HG02642 (cell line): ENCODE data around the gene IGFALS.

Source experiments
- ATAC-seq: cut with Tn5 transposase; IDR thresholded peaks from one replicate; pipeline ENCODE4 v1.9.1; 2021; ENCODE audit warnings: mild to moderate bottlenecking; ENCODE audit not compliant: unreplicated experiment, poor library complexity

Gene IGFALS

DNA sequence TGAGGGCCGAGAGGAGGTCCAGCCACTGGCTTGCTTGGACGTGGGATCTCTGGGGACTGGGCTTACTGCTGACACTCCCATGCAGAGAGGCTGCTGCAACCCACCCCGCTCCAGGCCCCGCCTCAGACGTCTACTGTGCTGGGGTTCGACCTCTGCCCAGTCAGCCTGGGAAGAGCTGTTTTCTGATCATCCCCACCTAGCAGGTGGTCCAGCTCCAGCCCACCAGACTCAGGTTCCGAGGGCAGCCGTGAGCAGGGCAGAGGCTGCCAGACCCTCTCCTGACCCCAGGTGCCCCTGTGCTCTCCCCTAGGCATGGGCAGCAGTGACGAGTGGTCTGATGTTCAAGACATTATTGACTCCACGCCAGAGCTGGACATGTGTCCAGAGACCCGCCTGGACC is 45.6 kb downstream of the IGFALS start:
- ATAC-seq, result no peak

DNA sequence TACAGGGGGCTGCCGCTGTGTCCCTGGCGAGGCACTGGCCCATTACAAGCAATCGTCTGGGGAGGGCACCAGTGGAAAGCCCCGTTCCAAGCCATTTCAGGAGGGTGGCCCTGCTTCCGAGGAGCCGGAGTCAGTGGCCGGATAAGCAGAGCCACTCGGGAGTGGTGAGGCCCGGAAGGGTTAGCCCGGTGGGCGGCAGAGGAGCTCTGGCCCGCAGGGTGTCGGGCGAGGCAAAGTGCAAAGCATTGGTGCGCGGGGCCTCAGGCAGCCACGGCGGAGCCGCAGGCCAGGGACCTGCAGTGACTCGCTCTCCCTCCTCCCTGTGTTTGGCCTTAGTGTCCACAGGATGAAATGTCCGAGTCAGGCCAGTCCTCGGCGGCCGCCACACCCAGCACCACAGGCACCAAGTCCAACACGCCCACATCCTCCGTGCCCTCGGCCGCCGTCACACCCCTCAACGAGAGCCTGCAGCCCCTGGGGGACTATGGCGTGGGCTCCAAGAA is 46.8 kb downstream of the IGFALS start:
- no peak for ATAC-seq

DNA sequence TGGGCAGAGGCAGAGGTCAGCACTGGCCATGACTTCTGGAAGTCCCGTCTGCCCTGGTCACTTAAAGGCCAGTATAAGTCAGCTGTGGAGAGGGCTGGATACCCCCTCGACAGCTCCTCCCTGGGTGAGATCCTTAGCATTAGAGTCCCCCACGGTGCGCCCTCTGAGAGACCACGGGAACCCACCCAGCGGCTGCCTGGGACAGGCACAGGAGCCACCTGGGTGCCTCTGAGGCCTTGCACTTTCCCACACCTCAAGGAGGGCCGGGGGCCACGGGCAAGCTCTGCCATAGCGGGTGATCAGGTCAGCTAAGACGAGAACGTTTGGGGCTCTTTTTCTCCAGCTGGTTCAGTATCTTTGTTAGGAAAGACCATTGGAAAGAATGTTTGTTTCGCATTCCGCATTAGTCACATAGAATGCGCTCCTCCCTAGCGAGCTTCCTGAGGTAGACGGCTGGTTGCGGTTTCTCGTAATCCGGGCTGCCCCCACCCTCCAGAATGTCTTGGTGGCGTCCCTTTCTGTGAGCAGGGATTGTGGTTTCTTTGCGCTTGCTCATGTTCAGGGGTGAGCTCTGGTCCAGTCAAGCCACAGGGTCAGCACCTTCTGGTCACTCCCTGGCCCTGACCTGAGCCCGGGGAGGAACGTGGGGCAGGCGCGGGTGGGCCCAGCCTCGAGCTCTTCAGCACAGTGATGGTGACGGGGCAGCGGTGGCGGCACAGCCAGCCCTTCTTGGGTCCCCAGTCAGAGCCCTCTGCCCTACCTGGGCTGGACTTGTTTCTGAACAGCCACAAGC is 47.4 kb downstream of the IGFALS start:
- ATAC-seq, result no peak

DNA sequence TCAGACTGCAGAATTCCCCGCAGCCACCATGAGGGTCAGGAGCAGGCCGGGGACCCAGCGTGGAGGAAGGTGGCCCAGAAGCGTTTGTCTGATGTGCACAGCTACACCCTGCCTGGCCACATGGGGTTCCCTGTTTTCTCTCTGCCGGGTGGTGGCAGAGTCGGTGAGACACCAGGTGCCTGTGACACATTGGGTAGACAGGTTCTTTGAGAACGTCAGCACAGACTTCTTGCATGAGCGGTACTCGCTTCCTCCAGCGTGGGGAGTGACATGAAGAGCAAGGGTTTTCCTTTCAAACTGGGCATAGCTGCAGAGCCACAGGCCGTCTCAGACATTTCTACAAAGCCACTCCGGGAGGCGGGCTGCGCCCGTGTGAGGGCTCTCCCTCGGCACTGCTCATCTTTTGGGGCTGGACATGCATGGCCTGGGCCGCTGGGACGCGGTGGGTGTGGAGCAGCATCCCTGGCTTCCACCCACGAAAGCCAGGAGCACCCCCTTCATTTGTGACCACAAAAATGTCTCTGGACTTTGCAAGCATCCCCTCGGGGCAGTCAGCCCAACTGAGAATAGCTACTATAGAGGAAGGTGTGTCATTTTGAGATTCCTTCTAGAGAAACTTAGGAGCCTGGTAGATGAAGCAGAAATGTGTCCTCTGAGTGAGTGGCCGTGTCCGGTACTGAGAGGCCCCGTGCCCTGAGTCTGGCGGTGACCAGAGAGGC is 48.2 kb downstream of the IGFALS start:
- ATAC-seq, result no peak

DNA sequence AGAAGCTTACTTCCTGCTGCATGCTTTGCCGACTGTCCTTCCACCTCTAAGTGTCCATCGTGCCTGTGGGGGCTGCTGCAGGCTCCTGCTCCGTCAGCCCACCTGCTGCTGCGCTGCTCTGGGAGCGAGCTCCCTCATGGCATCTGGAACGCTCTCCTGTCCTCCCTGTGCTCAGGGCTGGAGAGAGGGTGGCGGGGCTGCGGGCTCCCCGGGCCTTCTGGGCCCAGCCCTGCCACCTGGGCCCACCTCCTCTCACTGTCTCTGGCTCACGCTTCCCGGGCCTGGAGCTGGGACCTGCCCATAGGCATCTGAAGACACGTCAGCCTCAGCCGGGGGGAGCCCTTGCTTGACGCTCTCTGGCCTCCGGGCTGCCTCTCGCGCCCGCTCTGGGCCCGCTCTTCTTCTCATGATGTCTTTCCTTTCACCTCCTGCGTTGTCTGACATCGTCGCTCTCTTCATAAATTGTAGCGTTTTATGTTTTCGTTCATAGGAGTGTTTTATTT is 49.1 kb downstream of the IGFALS start:
- ATAC-seq, result no peak

DNA sequence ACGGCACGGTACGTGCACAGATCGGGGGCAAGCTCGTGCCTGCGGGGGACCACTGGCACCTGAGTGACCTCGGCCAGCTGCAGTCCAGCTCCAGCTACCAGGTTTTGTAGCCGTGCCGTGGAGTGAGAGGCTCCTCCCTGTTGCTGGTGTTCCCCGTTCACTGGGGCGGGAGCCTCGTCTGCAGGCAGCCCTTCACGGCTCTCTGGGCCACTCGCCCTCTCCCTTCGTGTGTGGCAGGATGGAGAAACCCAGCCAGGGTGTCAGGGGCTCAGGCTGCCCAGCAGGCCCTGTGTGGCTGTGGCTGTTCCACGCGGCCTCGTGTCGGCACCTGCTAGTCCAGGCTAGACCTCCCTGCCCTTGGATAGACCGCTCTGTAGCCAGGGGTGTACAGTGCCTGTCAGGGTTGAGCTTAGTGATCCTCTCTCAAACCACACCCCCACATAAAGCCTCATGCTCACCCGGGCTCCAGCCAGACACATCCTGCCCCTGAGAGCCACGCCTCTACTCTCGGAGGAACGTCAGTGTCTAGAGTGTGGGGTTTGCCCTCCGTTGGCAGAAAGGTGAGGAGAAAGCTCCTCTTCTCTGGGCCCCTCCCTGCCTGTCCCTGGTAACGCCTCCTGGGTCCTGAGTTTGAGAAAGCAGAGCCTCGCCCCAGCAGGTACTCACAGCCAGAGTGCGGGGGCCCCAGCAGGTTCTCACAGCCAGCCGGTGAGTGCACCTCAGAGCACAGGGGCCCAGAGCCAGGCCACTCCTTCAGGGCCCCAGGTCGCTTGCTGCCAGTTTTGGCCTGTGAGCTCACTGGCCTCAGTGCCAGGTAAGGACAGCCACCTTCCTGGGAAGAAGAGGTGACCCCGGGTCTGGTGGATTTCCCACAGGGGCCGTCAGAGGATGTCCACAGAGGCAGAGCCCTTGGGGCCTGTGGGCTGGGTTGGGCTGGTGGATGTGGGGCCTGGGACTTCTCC is 49.8 kb downstream of the IGFALS start:
- ATAC-seq, result no peak

DNA sequence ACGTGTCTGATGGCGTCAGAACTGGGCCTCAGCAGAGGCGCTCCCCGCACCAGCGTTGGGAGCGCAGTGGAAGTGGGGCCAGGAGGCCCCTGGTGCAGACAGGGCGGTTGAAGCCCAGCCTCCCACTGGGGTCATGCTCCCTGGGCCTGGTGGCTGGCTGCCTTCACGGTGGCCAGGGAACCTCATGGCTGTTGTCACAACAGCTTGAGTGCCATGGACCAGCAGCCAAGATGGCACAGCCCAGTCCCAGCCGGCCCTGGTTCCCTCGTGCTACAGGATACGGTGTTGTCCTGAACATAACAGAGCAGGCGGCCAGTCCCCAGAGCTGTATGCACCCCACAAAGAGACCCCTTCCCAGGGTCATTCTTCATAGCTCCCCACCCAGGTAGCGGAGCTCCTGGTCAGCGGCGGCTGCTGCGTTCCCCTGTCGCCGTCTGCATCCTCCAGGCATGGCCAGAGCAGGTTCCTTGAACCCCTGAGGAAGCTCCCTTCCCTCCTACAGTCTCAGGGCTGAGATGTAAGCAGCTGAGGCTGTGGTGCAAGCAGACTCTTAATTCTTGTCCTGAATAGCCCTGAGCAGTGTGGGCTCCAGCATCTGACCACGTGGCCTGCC is 51.8 kb downstream of the IGFALS start:
- no peak for ATAC-seq

DNA sequence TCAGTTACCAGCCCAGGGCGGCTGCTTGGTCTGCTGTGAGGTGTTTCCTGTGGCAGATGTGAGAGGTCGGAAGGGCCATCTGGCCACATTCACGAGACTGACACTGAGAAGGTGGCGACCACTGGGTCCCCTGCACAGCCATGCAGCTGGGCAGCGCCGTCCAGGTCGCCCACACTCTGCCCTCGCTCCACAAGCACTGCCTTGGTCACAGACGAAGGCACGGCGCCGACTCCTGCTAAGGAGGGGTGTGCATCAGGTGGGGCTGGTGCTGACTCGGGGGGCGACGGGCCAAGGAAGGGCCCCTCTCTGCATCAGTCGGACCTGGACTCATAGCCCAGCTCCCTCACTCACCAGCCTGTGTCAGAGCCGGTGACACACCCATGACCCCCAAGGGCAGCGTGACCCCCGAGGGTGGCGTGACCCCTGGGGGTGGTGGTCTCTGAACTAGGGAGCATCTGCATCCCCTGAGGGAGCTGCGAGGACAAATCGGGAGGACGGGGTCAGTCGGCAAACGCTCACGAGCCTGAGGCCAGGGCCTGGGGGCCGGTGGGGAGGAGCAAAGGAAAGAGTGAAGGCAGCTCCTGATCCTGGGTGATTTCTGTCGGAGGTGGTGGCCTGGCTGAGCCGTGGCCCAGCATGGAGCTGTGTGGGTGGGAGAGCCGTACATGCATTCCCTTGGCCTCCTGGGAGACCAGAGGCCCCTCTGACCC is 52.6 kb downstream of the IGFALS start:
- ATAC-seq, result no peak
